ENCODE results near the gene TBC1D12. TPM values are rescaled to one million over a fixed set of nuclear protein-coding genes. Genes with fewer than 3 reads are reported as not detected.
"Not testable (repeated sequence)": the region's sequence is repeated elsewhere in the genome, so short reads cannot be mapped to it uniquely, and the experiment has no call there.

TBC1D12 gene
- total and polyA plus RNA-seq, 7 donors = 5.5 to 24.4 (median 16.3) TPM

- TF ChIP-seq CTCF (IDR thresholded peaks at IDR 0.05) = no peak
- TF ChIP-seq POLR2A (IDR thresholded peaks at IDR 0.05) = no peak
- no peak for TF ChIP-seq POLR2AphosphoS5 (IDR thresholded peaks at IDR 0.05)
- TF ChIP-seq EP300 (IDR thresholded peaks at IDR 0.05) = no peak
- intact Hi-C loops (cut with DNase I) = no loop called here
- WGBS, 2 donors = 81 to 87% methylated on average over 2 of the region's 2 CpGs
- no peak overlapping the region for H3K4me3 ChIP-seq
- H3K27me3 ChIP-seq = no peaks in the 10 kb centered on the region
- no peaks in the 10 kb centered on the region for H3K9me3 ChIP-seq
- no peak overlapping the region for H3K27ac ChIP-seq
- H3K4me1 ChIP-seq = no peaks in the 10 kb centered on the region
- no peak for DNase-seq
- no peaks in the 10 kb centered on the region for H3K36me3 ChIP-seq
Measured at GRCh38 chr10:94383530-94383929, 18.8 kb upstream of the TBC1D12 start.

GRCh38 chr10:94385733-94386132 is 16.6 kb upstream of the TBC1D12 start:
- DNase-seq; H3K9me3 ChIP-seq; H3K4me3 ChIP-seq; H3K4me1 ChIP-seq; intact Hi-C loops (cut with DNase I); H3K36me3 ChIP-seq; H3K27ac ChIP-seq; H3K27me3 ChIP-seq: not testable (repeated sequence)
- 93 to 95% methylated on average over 3 of the region's 3 CpGs for WGBS, 2 donors

GRCh38 chr10:94392117-94392516 is 10.2 kb upstream of the TBC1D12 start:
- intact Hi-C loops (cut with DNase I); H3K27ac ChIP-seq; H3K27me3 ChIP-seq; H3K36me3 ChIP-seq; H3K9me3 ChIP-seq; H3K4me3 ChIP-seq; DNase-seq; H3K4me1 ChIP-seq: not testable (repeated sequence)
- WGBS, 2 donors = 63 to 85% methylated on average over 9 of the region's 9 CpGs

- WGBS, 2 donors = 69 to 74% methylated on average over 12 of the region's 12 CpGs
- H3K27me3 ChIP-seq = no peaks in the 10 kb centered on the region
- intact Hi-C loops (cut with DNase I) = no loop called here
- TF ChIP-seq POLR2A (IDR thresholded peaks at IDR 0.05) (no peak), EP300 (IDR thresholded peaks at IDR 0.05) (no peak)
- H3K27ac ChIP-seq = no peak overlapping the region
- H3K4me1 ChIP-seq = no peaks in the 10 kb centered on the region
- H3K9me3 ChIP-seq = no peaks in the 10 kb centered on the region
- DNase-seq = no peak
- H3K36me3 ChIP-seq = no peaks in the 10 kb centered on the region
- no peak overlapping the region for H3K4me3 ChIP-seq
Measured at GRCh38 chr10:94397549-94398370, 4.6 kb upstream of the TBC1D12 start.

- intact Hi-C loops (cut with DNase I) = no loop called here
- H3K4me3 ChIP-seq = no peak overlapping the region
- peaks cover 0 to 4% (median under 1%) of the 10 kb centered on the region in 4 donors for H3K4me1 ChIP-seq
- no peak for TF ChIP-seq EP300 (IDR thresholded peaks at IDR 0.05)
- no peak for TF ChIP-seq POLR2AphosphoS5 (IDR thresholded peaks at IDR 0.05)
- TF ChIP-seq POLR2A (IDR thresholded peaks at IDR 0.05) = no peak
- no peak for TF ChIP-seq CTCF (IDR thresholded peaks at IDR 0.05)
- no peak for DNase-seq
- WGBS, 2 donors = 92 to 97% methylated on average over 6 of the region's 6 CpGs
- H3K27me3 ChIP-seq = no peaks in the 10 kb centered on the region
- H3K36me3 ChIP-seq = no peaks in the 10 kb centered on the region
- H3K9me3 ChIP-seq = no peaks in the 10 kb centered on the region
- no peak overlapping the region for H3K27ac ChIP-seq
Measured at GRCh38 chr10:94398762-94399161, 3.6 kb upstream of the TBC1D12 start.

GRCh38 chr10:94402843-94403379 is 570 bp downstream of the TBC1D12 start:
- intact Hi-C loops (cut with DNase I) = loop anchor here (2.0 kb wide), 2 partner anchors 40 to 42 kb away; partner anchors contain the start of gene NOC3L
- no peaks in the 10 kb centered on the region for H3K9me3 ChIP-seq
- WGBS, 2 donors = 0 to 1% methylated on average over 77 of the region's 77 CpGs
- DNase-seq = peak; percentile 66
- TF ChIP-seq POLR2A (IDR thresholded peaks at IDR 0.05) (no peak), EP300 (IDR thresholded peaks at IDR 0.05) (no peak), POLR2AphosphoS5 (IDR thresholded peaks at IDR 0.05) (no peak), CTCF (IDR thresholded peaks at IDR 0.05) (no peak)
- H3K27me3 ChIP-seq = no peaks in the 10 kb centered on the region
- H3K36me3 ChIP-seq = no peaks in the 10 kb centered on the region
- peak overlapping the region; percentile 61 to 91 (median 81) for H3K4me3 ChIP-seq
- peak overlapping the region; percentile 85 to 98 (median 96) for H3K27ac ChIP-seq
- peaks cover 0 to 19% (median 14%) of the 10 kb centered on the region in 4 donors for H3K4me1 ChIP-seq
